ENCODE results near the gene RND3.

Gene RND3

GRCh38 chr2:150487537-150488429 lies at the start of gene RND3:
Gene RND3, minus strand, starts transcription at chr2:150487667. Its CDS starts 250 bp downstream, at chr2:150487417.
- H3K27me3 ChIP-seq (replicated peaks): no peaks in the 10 kb centered on the region
- H3K36me3 ChIP-seq (replicated peaks): peaks cover 32% of the 10 kb centered on the region
- H3K27ac ChIP-seq: peak within 1 kb of the TSS; percentile 94
- DNase-seq: peak; percentile 100
- TF ChIP-seq CTCF (IDR thresholded peaks at IDR 0.05; ENCODE audit: low read depth, low read length, missing control alignments): peak; percentile 87
- H3K4me3 ChIP-seq (ENCODE audit: low read depth, low read length): peak within 1 kb of the TSS; percentile 98
- in situ Hi-C loops (cut with HindIII; ENCODE audit: low pct_ligation_motif_present, low sequenced_read_pairs): no loop called here

- H3K27ac ChIP-seq: peak overlapping the region; percentile 7
- in situ Hi-C loops (cut with HindIII; ENCODE audit: low pct_ligation_motif_present, low sequenced_read_pairs): no loop called here
- no peak for TF ChIP-seq CTCF (IDR thresholded peaks at IDR 0.05; ENCODE audit: low read depth, low read length, missing control alignments)
- no peaks in the 10 kb centered on the region for H3K27me3 ChIP-seq (replicated peaks)
- no peak overlapping the region for H3K4me3 ChIP-seq (ENCODE audit: low read depth, low read length)
- no peak for DNase-seq
- H3K36me3 ChIP-seq (replicated peaks): no peaks in the 10 kb centered on the region
Measured at GRCh38 chr2:150535176-150535575, 47.7 kb upstream of the RND3 start.

- no peak overlapping the region for H3K4me3 ChIP-seq (ENCODE audit: low read depth, low read length)
- TF ChIP-seq CTCF (IDR thresholded peaks at IDR 0.05; ENCODE audit: low read depth, low read length, missing control alignments): no peak
- H3K27ac ChIP-seq: peak overlapping the region; percentile 28
- no peaks in the 10 kb centered on the region for H3K27me3 ChIP-seq (replicated peaks)
- DNase-seq: no peak
- H3K36me3 ChIP-seq (replicated peaks): no peaks in the 10 kb centered on the region
- in situ Hi-C loops (cut with HindIII; ENCODE audit: low pct_ligation_motif_present, low sequenced_read_pairs): no loop called here
Measured at GRCh38 chr2:150532879-150533278, 45.4 kb upstream of the RND3 start.

GRCh38 chr2:150532020-150532419 lies 44.6 kb upstream of the RND3 start:
- no peak overlapping the region for H3K27ac ChIP-seq
- H3K27me3 ChIP-seq (replicated peaks): no peaks in the 10 kb centered on the region
- no peak for TF ChIP-seq CTCF (IDR thresholded peaks at IDR 0.05; ENCODE audit: low read depth, low read length, missing control alignments)
- no peak overlapping the region for H3K4me3 ChIP-seq (ENCODE audit: low read depth, low read length)
- no peaks in the 10 kb centered on the region for H3K36me3 ChIP-seq (replicated peaks)
- no peak for DNase-seq
- in situ Hi-C loops (cut with HindIII; ENCODE audit: low pct_ligation_motif_present, low sequenced_read_pairs): no loop called here

GRCh38 chr2:150531591-150531990 lies 44.1 kb upstream of the RND3 start:
- Histone ChIP-seq H3K27me3 (replicated peaks) (no peaks in the 10 kb centered on the region), H3K4me3 (ENCODE audit: low read depth, low read length) (no peak overlapping the region), H3K27ac (no peak overlapping the region), H3K36me3 (replicated peaks) (no peaks in the 10 kb centered on the region)
- in situ Hi-C loops (cut with HindIII; ENCODE audit: low pct_ligation_motif_present, low sequenced_read_pairs): no loop called here
- no peak for TF ChIP-seq CTCF (IDR thresholded peaks at IDR 0.05; ENCODE audit: low read depth, low read length, missing control alignments)
- no peak for DNase-seq
